Sigmoid colon (tissue), 7 donors: ENCODE measurements around the gene RER1. TPM values are rescaled to one million over a fixed set of nuclear protein-coding genes. Genes with fewer than 3 reads are reported as not detected.

ENCODE experiments used
- DNase-seq: peaks from one replicate; pipeline ENCODE4 v3.0.0-alpha.2; 2019
- H3K27ac ChIP-seq, 4 donors: fragments of 200-600 bp; sonication (generic); one replicate each; pipeline ENCODE4 v1.5.1; 2016 to 2019; ENCODE audit warnings: mild to moderate bottlenecking in 1 of 4
- H3K27me3 ChIP-seq, 3 donors: fragments of 200-600 bp; sonication (generic); one replicate each; pipeline ENCODE4 v1.5.1; 2019; ENCODE audit warnings: mild to moderate bottlenecking in 1 of 3
- H3K36me3 ChIP-seq, 4 donors: fragments of 200-600 bp; sonication (generic); one replicate each; pipeline ENCODE4 v1.5.1; 2016 to 2019
- H3K4me1 ChIP-seq, 4 donors: fragments of 200-600 bp; sonication (generic); one replicate each; pipeline ENCODE4 v1.5.1; 2017 to 2019
- H3K4me3 ChIP-seq, 4 donors: fragments of 200-600 bp; sonication (generic); one replicate each; pipeline ENCODE4 v1.5.1; 2017 to 2019; ENCODE audit warnings: mild to moderate bottlenecking in 2 of 4, moderate library complexity in 1 of 4
- H3K9me3 ChIP-seq, 4 donors: fragments of 200-600 bp in 3 of 4; sonication (generic) in 3 of 4; one replicate each; pipeline versions ENCODE4 v1.5.1 to v1.6.1; 2013 to 2019
- EP300 ChIP-seq, 4 donors: sonication (generic); formaldehyde crosslinking; IDR thresholded peaks; one replicate each; pipeline ENCODE4 v1.6.1; 2017; ENCODE audit warnings: antibody characterized with exemption in 4 of 4
- POLR2A ChIP-seq, 2 donors: fragments of 450-650 bp; IDR thresholded peaks; one replicate each; pipeline ENCODE4 v1.6.1; 2016; ENCODE audit warnings: antibody characterized with exemption in 2 of 2, mild to moderate bottlenecking in 2 of 2, moderate library complexity in 2 of 2
- POLR2AphosphoS5 ChIP-seq, 4 donors: sonication (generic); formaldehyde crosslinking; IDR thresholded peaks; one replicate each; pipeline ENCODE4 v1.6.1; 2017; ENCODE audit warnings: antibody characterized with exemption in 4 of 4
- WGBS, 2 donors: extraction: QIAGEN DNeasy Blood & Tissue Kit; methylation state at CpG; one replicate each; pipeline ENCODE4 v1.1.7; 2013; 5-methylcytosine and 5-hydroxymethylcytosine counted together
- intact Hi-C: fragments of 100-400 bp; cut with DNase I; formaldehyde crosslinking; loops from one replicate; pipeline ENCODE4 v1.15.1; 2023
- polyA plus RNA-seq, 3 donors: library from polyadenylated mRNA; stranded (reverse); fragments of 200-250 nt; gene quantifications; one replicate each; pipeline ENCODE4 v1.2.3, GENCODE V29; 2013
- total RNA-seq, 4 donors: library from RNA; depleted of rRNA; stranded (reverse); fragments of >200 nt; gene quantifications; one replicate each; pipeline ENCODE4 v1.1.0, GENCODE V29; 2016
- TF ChIP-seq, protein P1 (sequence below), 4 experiments: fragments of 450-650 bp in 3 of 4; fragments of 200-600 bp in 1 of 4; IDR thresholded peaks; one replicate each; pipeline ENCODE4 v1.5.1; 2016 to 2019; ENCODE audit warnings: antibody characterized with exemption in 4 of 4, mild to moderate bottlenecking in 3 of 4, moderate library complexity in 2 of 4
- donor health status: healthy with polysubstance abuse.
- donor health status: Bipolar disorder and iron deficiency.
- donor health status: healthy.

The RER1 gene
- total and polyA plus RNA-seq, 7 donors: 40.8 to 113 (median 51.7) TPM

DNA sequence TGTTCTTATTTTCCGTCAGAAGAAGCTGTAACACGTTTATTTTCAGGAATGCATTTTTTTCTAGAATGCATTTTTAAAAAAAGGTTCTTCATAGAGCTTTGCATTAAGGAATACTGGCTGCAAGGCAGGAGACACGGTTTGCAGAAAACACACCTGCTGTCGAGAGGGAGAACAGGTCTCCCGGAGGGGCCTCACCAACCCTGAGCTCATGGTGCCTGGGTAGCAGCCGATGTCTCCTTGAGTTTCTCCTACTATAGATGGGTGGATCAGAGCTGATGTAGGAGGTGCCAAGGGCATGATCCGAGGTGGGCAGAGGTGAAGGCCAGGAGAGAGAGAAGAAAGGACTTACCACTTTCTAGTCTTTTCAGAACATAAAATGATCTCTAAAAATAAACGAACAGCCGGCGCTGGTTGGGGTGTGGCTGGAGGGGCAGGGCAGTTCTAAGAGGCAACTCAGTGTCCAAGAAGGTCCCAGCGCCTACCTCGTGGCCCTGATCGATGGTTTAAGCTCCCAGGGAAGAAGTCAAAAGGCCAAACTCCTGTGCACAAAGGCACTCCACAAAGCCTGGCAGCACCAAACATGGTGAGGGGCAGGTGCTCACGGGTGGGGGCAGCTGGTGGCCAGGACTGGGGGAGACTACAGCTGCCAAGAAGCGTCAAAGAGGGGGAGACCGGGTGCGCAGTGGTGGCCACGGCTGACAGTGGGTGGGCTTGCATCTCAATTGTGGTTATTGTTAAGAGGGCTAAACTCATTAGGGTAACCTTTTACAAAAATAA, 12.5 kb upstream of the RER1 start:
- 56 to 79% methylated on average over 18 of the region's 18 CpGs for WGBS, 2 donors
- intact Hi-C loops: loop anchor here (5.0 kb wide), 1 partner anchor 47 kb away; no protein-coding TSS in a partner anchor
- DNase-seq: peak; percentile 36

DNA sequence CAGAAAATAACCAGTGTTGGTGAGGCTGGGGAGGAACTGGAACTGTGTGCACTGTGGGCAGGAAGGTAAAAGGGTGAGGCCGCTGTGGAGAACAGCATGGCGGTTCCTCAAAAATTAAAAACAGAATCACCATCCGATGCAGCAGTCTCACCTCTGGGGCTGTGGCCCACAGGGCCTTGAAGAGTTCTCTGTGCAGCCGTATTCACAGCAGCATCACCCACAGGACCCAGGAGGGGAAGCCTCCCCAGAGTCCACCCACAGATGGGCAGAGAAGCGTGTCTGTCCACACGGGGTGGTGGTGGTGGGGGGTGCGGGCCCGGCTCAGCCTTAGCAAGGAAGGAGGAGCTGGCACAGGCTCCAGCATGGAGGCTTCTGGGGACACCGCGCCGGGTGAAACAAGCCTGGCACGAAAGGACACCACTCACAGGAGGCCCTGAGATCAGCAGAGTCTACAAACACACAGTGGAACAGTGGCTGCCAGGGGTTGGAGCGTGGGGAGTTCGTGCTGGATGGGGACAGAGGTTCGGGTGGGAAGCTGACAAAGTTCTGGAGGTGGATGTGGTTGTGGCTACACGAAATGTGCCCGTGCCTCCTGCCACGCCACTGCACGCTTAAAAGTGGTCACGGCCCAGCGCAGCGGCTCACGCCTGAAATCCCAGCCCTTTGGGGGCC, 11.8 kb upstream of the RER1 start:
- no peak for TF ChIP-seq POLR2A (IDR thresholded peaks at IDR 0.05)
- no peak for TF ChIP-seq EP300 (IDR thresholded peaks at IDR 0.05)
- TF ChIP-seq, protein P1, sequence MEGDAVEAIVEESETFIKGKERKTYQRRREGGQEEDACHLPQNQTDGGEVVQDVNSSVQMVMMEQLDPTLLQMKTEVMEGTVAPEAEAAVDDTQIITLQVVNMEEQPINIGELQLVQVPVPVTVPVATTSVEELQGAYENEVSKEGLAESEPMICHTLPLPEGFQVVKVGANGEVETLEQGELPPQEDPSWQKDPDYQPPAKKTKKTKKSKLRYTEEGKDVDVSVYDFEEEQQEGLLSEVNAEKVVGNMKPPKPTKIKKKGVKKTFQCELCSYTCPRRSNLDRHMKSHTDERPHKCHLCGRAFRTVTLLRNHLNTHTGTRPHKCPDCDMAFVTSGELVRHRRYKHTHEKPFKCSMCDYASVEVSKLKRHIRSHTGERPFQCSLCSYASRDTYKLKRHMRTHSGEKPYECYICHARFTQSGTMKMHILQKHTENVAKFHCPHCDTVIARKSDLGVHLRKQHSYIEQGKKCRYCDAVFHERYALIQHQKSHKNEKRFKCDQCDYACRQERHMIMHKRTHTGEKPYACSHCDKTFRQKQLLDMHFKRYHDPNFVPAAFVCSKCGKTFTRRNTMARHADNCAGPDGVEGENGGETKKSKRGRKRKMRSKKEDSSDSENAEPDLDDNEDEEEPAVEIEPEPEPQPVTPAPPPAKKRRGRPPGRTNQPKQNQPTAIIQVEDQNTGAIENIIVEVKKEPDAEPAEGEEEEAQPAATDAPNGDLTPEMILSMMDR (IDR thresholded peaks at IDR 0.05): no peak
- TF ChIP-seq POLR2AphosphoS5 (IDR thresholded peaks at IDR 0.05): no peak
- Histone ChIP-seq H3K27ac (no peak overlapping the region), H3K27me3 (no peaks in the 10 kb centered on the region), H3K4me3 (no peak overlapping the region), H3K36me3 (peaks cover 0 to 6% (median 0%) of the 10 kb centered on the region in 4 donors), H3K4me1 (peaks cover 0 to 16% (median 11%) of the 10 kb centered on the region in 4 donors), H3K9me3 (no peaks in the 10 kb centered on the region)
- peak; percentile 54 for DNase-seq
- WGBS, 2 donors: 88 to 90% methylated on average over 23 of the region's 23 CpGs
- intact Hi-C loops: loop anchor here (5.0 kb wide), 2 partner anchors 48 to 68 kb away; no protein-coding TSS in a partner anchor

More for the DNA sequence above, 12.5 kb upstream of the RER1 start:
- no peak for TF ChIP-seq EP300 (IDR thresholded peaks at IDR 0.05)
- no peak for TF ChIP-seq POLR2A (IDR thresholded peaks at IDR 0.05)
- TF ChIP-seq, protein P1 (IDR thresholded peaks at IDR 0.05): no peak
- no peak for TF ChIP-seq POLR2AphosphoS5 (IDR thresholded peaks at IDR 0.05)
- Histone ChIP-seq H3K9me3 (no peaks in the 10 kb centered on the region), H3K4me3 (no peak overlapping the region), H3K36me3 (peaks cover 0 to 6% (median 0%) of the 10 kb centered on the region in 4 donors), H3K27ac (no peak overlapping the region), H3K27me3 (no peaks in the 10 kb centered on the region), H3K4me1 (peaks cover 0 to 16% (median 11%) of the 10 kb centered on the region in 4 donors)

DNA sequence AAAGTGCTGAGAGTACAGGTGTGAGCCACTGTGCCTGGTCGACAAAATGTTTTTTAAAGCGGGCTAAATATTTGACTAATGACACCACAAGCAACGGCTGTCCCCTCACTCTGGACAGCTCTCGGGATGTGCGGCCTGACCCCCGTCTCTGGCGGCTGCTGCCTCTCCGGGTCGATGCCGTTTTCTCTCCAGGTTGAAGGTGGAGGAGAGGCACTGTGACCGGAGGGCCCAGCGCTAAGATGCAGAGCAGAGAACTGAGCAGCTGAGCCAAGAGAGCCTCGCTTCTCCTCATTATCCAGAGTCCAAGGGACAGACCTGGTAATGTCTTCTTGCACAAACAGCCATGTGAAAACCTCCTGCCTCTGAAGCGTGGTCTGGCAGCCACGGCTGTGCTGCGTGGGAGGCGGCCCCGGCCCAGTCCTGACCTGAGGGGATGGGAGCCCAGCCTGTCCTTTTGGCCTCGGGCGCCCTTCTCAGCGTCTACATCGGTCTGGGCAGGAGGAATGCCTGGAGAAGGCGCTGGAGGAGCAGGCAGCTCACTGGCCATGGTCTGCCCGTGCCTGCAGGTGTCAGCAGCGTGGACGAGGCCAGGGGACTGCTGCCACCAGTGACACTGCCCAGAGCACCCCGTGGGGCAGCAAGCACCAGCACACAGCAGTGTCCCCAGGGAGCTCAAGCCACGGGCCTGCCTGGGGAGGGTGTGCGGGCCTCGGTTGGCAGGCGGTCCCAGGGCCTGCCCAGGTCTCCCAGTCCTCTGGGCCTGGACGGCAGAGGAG, 10.6 kb upstream of the RER1 start:
- no peak overlapping the region for H3K4me3 ChIP-seq
- H3K27ac ChIP-seq: peak overlapping the region in 2 of 4 donors; percentile 12 to 26
- H3K9me3 ChIP-seq: no peaks in the 10 kb centered on the region
- WGBS, 2 donors: 90 to 91% methylated on average over 32 of the region's 32 CpGs
- peaks cover 0 to 6% (median 0%) of the 10 kb centered on the region in 4 donors for H3K36me3 ChIP-seq
- H3K4me1 ChIP-seq: peaks cover 0 to 16% (median 11%) of the 10 kb centered on the region in 4 donors
- H3K27me3 ChIP-seq: no peaks in the 10 kb centered on the region
- peak; percentile 66 for DNase-seq
- intact Hi-C loops: loop anchor here (1.0 to 5.0 kb wide), 2 partner anchors 69 to 186 kb away; no protein-coding TSS in a partner anchor
- TF ChIP-seq EP300 (IDR thresholded peaks at IDR 0.05) (no peak), POLR2A (IDR thresholded peaks at IDR 0.05) (no peak), POLR2AphosphoS5 (IDR thresholded peaks at IDR 0.05) (no peak)
- TF ChIP-seq, protein P1 (IDR thresholded peaks at IDR 0.05): no peak

DNA sequence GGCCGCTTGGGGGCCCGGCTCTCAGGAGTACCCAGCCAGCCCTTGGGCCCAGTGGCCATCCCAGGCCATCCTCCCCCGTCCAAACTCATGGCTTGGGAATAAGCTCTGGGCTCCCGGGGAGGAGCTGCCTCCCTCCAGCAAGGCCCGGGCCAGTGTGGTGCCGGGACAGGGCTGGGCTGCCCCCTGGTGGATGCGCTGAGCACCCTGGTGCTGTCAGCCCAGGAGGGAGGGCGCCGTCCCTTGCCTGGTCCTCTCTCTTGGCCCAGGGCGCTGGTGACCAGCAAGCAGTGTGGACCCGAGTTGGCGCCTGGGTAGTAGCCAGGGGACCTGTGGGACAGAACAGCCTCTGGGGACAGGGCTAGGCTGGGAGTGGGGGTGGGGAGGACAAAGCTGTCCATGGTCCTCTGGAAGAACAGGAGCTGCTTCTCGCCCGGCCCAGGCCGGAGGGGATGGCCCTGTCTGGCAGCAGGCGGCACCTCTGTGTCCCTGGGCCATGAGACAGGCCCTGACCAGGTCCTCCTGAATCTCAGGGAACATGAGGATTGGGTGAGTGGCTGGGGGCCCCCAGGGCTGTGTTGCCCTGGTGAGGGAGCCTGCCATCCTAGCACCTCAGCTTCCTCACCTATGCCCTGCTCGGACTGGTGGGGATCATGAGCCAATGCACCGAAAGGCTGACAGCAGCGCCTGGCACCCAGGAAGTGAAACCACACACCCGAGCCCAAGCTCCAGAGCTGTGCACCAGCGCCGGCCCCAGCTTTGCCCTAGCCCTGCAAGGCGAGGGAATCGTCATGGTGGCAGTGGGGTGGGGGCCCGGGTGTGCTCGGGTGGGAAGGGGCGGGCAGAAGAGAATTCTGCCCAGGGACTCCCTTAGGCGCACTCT, 9.7 kb upstream of the RER1 start:
- peak overlapping the region in 2 of 4 donors; percentile 12 to 26 for H3K27ac ChIP-seq
- H3K27me3 ChIP-seq: no peaks in the 10 kb centered on the region
- TF ChIP-seq, protein P1 (IDR thresholded peaks at IDR 0.05): peak; percentile 93 to 96 (median 95)
- no peak for TF ChIP-seq EP300 (IDR thresholded peaks at IDR 0.05)
- TF ChIP-seq POLR2A (IDR thresholded peaks at IDR 0.05): no peak
- TF ChIP-seq POLR2AphosphoS5 (IDR thresholded peaks at IDR 0.05): peak in 1 of 4 donors; percentile 33
- peaks cover 0 to 16% (median 11%) of the 10 kb centered on the region in 4 donors for H3K4me1 ChIP-seq
- no peaks in the 10 kb centered on the region for H3K9me3 ChIP-seq
- H3K4me3 ChIP-seq: no peak overlapping the region
- WGBS, 2 donors: 46 to 48% methylated on average over 28 of the region's 28 CpGs
- intact Hi-C loops: loop anchor here (1.0 to 5.0 kb wide), 2 partner anchors 70 to 187 kb away; no protein-coding TSS in a partner anchor
- peak; percentile 93 for DNase-seq
- peaks cover 0 to 6% (median 0%) of the 10 kb centered on the region in 4 donors for H3K36me3 ChIP-seq
